GM18526 (cell line): Measurements from ENCODE around the gene SLCO4A1.

Experiments used
- POLR2A ChIP-seq: IDR thresholded peaks from 3 replicates; pipeline ENCODE4 v1.6.1; 2011; ENCODE audit not compliant: insufficient read length; ENCODE audit errors: extremely low read depth

Gene SLCO4A1

DNA sequence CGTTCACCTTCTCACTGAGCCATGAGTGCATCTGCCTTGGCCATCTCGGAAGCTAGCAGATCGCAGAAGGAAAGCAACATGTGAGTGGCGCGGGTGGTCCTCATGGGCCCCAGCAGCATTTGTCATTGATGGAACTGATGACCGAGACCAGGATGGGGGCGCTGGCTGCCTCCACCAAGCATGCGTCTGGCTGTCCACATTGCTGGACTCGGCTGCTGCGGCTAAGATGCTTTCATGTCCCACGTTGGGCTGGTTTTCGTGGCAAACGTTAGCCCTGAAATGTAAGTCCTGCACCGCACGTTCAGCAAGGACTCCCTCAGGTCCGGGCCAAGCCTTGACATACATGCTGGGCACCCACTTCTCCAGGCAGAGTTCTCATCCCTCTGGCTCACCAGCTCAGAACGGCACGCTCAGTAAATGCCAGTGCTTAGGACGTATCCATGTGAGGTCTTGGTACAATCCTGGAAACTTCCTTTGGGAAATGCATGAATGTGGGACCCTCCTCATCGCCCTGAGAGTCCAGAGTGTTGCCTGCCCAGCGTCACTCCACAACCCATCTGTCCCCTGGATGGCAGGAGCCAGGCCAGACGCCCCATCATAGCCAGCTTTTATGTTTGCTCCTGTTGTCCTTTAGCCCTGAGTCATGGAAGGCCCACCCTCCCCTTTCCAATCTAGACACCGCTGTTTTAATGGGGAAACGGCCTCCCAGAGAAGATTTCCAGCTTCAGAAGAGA lies 8.4 kb downstream of the SLCO4A1 start:
- TF ChIP-seq POLR2A: no peak

DNA sequence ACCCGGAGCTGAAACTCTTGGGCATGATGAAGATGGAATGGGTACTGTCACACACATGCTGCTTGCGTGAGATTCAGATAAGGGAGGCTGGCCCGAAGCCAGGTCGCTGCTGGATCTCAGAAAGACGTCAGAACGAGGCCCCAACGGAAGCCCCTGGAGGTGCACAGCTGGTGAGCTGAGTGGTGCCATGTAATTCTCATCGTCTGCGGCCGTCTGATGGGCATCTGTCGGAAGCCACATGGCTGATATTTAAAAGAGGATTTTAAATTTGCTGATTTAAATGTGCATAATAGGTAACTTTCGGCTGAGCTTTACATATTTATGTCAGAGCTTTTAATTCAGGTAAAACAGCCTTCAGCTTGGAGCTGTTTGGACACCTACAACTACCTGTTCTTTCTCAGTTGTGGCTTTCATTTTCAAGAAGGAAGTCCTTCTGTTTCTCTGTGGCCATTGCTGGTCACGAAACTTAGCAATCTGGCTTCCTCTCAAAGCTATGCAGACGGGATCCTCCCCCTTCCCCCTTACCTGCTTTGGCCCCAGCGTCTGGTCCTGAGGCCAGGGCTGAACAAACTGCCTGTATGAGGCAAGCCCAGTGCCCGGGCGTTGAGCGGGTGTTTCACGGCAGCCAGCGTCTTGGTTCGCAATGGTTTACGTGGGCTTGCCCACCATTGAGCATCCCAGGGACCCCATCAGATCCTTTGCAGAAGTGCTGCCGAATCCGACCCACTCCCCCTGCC lies 9.2 kb downstream of the SLCO4A1 start:
- TF ChIP-seq POLR2A: peak; percentile 23

DNA sequence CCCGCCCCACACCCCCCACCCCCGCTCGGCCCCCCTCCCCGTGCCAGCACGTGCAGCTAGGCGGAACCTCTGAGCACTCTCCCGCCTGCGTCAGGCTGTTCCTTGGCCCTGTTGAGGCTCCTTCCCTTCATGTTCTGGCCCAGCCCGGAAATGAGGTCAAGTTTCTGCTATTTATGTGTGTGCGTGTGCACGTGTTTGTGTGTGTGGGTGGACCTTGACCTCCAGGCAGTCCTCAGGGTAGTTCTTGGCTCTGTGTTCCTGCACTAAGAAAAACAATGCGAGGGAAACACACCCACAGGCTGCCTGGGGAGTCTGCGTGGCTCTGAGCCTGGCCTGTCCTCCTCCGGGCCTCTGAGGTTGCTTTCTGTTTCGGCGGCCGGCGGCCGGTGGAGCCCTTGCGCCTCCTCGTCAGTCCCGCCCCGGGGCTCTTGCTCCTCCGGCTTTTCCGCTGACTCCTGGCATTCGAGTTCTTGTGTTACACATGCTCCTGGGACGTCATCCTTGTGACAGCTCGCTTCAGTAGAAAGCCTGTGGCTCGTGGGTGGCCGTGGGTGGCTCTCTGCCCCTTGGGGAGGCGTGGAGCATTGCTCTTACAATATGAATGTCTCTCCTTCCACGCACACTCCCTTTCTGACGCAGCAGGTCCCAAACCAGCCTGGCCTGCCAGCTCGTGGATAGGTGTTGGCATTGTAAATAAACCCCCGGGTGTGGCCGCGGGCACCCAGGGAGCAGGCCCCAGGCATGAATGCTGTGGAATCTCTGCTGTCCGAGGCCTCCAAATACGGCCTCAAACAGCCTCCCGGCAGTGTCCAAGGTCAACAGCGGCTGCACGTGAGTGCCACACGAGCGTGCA lies 10.0 kb downstream of the SLCO4A1 start:
- TF ChIP-seq POLR2A: peak; percentile 32

DNA sequence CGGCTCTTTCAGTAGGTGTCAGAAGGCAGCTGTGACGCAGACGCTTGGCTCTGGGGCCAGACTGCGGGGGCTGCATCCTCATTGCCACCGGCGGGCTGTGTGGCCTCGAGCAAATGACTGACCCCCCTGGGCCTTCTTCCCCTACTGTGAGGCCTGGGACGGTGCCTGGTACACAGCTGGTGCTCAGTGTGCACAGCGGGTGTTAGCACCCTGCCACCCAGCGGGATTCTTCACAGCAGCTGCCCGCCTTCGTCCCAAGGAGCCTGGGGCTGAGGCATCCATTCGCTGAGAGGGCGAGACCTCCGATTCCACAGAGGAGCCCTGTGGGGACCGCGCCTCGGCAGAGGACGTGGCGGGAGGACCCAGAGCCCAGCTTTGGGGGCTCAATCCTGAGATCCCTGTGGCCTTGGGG lies 10.6 kb downstream of the SLCO4A1 start:
- no peak for TF ChIP-seq POLR2A

DNA sequence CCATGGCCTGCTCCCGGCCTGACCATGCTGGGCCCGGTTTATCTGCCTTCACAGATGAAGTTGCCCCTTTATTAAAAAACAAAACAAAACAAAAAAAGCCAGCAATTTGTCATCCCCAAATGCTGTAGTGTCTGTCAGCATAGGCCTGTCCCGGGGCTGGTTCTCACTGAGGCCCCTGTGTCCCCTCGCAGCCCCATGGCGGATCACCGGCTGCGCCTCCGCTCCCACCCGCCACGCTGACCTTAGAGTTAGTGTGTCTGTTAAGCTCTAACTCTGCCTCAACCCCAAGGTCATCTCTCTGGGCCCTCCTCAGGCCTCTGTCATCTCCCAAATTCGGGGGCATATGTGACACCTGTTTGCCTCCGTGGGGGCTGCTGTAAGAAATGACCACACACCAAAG lies 11.1 kb downstream of the SLCO4A1 start:
- no peak for TF ChIP-seq POLR2A

DNA sequence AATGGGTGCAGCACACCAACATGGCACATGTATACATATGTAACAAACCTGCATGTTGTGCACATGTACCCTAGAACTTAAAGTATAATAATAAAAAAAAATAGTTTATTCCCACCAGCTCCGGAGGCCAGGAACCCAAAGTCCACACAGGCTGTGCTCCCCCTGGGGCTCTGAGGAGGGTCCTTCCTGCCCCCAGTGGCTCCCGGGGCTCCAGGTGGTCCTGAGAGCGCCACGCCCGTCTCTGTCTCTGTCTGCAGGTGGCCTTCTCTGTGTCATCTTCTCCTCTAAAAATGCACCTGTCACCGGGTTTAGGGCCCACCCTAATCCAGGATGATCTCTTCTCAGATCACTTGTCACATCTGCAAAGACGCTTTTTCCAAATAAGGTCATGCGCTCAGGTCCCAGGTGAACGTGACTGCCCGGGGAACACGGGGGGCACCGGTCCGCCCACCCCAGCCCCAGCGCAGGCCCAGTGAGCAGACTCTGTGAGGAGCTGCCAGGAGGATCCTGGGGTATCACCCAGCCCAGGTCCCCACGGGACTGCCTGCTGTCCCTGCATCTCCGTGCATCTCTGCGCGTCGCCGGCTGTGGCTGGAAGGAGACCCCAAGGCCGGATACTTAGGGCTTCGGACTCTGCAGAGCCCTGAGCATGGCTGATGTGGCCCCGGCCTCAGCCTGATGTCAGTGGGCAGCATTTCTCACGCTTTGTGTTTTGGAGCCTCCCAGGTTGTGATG lies 11.8 kb downstream of the SLCO4A1 start:
- TF ChIP-seq POLR2A: no peak

DNA sequence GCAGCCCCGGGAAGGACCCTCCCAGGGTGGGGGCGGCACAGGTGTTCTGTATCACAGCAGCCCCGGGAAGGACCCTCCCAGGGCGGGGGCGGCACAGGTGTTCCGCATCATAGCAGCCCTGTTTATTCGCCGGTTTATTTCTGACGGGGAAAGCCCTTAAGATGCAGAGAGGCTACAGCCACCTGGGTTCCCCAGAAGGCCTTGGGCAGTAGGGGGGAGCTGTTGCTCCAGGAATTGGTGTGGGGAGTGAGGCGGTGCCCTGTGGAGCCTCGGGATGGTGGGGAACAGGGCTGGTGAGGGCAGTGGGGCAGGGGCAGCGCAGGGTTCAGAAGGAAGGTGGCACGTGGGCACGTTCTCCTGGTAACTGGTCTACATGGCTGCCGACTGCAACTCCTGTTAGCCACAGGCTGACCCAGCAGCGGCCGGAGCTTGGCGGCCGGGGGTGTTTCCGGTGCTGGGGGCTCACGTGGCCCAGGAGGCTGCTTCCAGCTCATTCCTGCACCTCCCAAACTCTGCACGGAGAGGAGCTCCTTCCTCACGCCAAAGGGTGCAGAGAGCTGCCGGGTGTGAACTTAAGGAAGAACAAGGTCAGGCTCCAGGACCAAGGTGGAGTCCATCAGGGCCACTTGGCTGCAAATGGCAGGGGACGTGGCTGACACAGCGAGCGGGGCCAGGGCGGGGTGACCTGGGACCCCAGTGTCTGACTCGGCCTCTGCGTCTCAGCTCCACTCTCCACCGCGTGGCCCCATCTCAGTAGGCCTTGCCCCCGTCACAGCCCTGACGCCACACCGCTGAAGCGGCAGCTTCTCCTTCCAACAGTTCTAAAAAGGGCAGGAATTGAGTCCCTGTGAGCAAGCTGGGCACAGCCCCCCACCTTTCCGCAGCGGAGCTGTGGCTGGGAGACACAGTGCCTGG lies 13.2 kb downstream of the SLCO4A1 start:
- no peak for TF ChIP-seq POLR2A

DNA sequence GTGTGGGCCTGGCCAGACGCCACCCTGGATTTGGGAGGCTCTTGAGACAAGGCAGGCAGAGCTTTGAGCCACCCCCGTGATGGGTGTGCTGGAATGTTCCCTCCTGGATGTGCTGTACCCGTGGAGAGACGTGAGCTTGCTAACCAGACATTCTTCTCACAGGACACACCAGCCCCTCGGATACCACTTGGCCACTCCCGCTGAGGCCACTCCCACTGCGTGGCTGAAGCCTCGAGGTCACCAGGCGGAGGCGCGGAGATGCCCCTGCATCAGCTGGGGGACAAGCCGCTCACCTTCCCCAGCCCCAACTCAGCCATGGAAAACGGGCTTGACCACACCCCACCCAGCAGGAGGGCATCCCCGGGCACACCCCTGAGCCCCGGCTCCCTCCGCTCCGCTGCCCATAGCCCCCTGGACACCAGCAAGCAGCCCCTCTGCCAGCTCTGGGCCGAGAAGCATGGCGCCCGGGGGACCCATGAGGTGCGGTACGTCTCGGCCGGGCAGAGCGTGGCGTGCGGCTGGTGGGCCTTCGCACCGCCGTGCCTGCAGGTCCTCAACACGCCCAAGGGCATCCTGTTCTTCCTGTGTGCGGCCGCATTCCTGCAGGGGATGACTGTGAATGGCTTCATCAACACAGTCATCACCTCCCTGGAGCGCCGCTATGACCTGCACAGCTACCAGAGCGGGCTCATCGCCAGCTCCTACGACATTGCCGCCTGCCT lies 14.1 kb downstream of the SLCO4A1 start:
- no peak for TF ChIP-seq POLR2A

DNA sequence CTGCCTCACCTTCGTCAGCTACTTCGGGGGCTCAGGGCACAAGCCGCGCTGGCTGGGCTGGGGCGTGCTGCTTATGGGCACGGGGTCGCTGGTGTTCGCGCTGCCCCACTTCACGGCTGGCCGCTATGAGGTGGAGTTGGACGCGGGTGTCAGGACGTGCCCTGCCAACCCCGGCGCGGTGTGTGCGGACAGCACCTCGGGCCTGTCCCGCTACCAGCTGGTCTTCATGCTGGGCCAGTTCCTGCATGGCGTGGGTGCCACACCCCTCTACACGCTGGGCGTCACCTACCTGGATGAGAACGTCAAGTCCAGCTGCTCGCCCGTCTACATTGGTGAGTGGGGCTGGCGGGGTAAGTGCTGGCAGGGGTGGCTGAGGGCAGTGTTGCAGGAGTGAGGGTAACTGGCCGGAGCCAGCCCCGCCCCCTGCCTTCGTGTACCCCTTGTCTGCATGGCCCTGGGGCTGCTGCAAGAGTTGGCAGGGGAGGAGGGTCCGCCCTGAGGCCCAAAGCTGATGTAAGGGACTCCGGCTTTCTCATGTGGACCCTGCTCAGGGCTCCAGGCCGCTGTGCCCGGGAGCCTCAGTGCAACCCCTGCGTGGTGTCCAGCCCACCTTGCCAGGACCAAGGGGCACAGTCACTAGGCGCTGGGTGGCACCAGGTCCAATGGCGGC lies 14.8 kb downstream of the SLCO4A1 start:
- TF ChIP-seq POLR2A: no peak

DNA sequence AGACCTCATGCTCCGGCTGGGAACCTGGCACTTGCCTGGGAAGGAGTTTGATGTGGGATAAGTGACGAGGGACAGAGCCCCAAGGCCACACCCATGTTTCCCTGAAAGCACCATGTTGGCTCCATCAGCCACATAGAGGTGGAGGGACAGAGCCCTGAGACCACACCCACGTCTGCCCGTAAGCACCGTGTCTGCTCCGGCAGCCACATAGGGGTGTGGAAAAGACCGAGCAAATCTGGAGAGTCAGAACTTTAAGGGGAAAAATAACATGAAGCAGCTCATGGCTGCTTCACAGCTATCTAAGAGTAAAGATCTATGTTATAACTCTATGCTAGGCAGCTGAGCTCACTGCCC lies 15.3 kb downstream of the SLCO4A1 start:
- TF ChIP-seq POLR2A: no peak

DNA sequence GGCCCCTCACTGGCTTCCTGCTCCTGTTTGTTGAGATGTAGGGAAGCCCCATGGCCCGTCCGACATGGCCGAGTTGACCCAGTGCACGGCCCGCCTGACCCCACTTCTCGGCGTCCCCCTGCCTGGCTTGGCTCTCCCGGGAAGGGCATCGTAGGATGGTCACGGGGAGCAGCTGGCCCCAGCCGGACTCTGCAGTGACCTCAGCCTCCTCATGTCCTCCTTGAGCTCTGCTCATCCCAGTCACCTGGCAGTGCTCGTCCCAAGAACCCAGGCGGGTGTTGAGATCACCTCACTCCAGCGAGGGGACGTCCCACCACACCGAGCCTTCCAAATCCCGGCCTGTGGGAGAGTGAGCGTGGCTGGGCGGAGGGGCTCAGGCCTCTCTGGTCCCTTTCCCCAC lies 15.7 kb downstream of the SLCO4A1 start:
- TF ChIP-seq POLR2A: no peak

DNA sequence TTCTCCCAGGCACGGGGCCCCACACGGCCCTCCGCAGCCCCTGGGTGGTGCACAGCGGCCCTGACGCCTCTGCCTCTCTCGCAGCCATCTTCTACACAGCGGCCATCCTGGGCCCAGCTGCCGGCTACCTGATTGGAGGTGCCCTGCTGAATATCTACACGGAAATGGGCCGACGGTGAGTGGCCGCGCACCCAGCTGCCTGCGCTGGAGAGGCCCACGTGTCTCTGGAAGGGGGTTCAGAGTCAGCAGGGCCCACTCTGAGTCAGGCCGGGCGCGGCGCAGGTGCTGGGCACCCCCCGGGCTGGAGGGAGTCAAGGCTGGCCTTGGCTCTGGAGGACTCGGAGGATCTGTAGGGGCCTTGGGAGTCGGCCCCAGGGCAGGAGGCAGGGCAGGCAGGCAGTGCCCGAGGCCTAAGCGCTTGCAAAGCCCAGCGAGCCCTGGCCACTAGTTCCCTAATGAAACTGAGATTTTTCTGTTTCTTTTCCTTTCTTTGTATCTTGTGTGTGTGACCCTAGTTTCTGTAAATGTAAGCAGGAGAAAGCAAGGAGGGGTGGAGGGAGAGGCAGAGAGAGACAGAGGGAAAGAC lies 16.4 kb downstream of the SLCO4A1 start:
- TF ChIP-seq POLR2A: no peak
